ENCODE data around the gene OR13J1.

OR13J1 gene

DNA sequence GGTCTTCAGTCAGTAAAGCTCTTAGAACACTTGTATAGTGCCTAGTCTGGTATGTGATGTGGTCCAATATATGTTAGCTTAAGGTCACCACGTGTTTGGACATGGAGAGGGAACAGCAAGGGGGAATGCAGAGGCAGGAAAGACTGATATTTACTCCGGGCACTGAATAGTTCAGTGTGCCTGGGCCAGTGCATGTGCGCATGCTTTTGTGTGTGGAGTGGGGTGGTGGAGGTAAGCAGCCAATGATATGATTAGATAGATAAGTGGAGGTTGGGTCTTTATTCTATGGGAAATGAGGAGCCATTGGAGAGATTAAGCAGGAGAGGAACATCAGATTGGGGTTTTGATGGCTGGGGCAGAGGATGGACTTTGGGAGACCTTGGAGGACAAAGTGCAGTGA lies 14.0 kb downstream of the OR13J1 start:
- DNase-seq: no peak

DNA sequence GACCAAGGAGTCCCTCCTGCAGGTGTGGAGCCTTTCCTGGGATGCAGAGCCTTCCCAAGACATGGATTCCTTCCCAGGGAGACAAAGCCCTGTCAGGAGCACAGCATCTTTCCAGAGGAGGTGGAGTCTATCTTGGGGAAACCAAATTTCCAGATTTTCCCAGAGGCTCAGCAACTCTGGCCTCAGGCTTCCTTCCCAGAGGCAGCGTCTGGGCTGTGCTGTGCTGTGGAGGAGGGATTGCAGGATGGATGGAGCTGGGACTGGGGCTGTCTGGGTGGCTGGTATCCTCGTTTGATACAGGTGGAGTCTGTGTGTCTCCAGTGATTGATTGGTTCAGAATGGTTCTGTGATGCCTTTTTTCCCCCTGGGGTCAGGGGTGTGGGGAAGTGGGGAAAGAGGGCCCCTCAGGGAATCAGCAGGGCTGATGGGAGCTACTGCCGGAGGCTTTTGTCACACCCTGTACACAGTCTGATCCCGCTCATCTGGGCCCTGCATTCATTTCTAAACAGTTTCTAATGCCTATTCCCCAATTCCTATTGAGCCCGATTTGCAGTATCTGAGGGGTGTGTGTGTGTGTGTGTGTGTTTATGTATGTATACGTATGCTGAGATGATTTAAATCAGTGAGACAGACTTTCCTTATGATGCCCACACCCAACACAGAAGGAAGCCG lies 16.0 kb downstream of the OR13J1 start:
- DNase-seq: no peak

DNA sequence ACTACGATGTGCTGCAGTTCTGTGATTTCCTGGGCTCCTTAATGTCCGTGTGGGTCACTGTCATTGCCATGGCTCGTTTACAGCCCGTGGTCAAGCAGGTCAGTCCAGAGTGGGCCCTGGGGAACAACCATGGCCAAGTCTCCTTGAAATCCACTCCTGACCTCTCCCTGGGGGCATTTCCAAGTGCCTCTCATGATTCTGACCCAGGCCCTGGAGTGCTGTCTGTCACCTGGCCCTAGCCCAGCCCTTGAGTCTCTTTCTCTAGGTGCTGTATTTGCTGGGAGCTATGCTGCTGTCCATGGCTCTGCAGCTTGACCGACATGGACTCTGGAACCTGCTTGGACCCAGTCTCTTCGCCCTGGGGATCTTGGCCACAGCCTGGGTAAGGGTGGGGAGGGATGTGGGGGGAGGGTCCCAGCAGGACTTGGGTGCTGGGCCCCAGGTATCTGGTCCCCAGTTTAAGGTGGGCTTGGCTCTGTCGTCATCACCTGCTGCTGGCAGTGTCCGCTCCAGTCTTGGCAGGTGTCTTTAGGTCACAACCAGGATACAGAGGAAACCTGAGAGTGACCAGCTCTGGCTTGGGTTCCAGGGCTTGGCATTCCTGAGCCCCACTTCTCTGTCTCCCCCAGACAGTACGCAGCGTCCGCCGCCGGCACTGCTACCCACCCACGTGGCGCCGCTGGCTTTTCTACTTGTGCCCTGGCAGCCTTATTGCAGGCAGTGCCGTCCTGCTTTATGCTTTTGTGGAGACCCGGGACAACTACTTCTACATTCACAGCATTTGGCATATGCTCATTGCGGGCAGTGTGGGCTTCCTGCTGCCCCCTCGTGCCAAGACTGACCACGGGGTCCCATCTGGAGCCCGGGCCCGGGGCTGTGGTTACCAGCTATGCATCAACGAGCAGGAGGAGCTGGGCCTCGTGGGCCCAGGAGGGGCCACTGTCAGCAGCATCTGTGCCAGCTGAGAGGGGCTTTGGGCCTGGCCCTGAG lies 17.0 kb downstream of the OR13J1 start:
- no peak for DNase-seq

DNA sequence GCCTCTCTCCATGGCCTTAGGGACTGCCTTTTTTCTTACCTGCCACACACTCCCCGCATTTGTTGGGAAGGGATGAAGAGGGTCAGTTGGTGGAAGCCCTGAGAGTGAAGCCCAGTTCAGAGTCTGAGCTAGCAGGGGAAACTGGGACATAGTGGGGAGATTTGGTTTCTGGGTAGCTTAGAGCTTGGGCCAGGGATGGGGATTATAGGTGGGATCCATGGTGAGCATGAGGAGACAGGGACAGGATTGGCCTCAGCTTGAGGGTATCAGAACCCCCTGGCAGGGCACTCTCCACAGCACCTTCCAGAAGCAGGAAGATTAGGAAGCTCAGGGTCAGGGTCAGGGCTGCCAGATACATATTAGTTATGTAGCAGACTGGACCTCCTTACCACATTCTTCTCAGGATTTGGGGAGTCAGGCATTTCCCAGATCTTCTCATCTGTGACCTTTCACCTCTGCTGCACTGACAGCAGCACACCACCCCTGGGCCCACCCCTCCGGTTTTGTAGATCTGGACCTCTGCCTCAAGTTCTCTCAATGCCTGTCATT lies 17.9 kb downstream of the OR13J1 start:
- no peak for DNase-seq

GRCh38 chr9:35847792-35848572 lies 22.2 kb downstream of the OR13J1 start:
- no peak for DNase-seq

DNA sequence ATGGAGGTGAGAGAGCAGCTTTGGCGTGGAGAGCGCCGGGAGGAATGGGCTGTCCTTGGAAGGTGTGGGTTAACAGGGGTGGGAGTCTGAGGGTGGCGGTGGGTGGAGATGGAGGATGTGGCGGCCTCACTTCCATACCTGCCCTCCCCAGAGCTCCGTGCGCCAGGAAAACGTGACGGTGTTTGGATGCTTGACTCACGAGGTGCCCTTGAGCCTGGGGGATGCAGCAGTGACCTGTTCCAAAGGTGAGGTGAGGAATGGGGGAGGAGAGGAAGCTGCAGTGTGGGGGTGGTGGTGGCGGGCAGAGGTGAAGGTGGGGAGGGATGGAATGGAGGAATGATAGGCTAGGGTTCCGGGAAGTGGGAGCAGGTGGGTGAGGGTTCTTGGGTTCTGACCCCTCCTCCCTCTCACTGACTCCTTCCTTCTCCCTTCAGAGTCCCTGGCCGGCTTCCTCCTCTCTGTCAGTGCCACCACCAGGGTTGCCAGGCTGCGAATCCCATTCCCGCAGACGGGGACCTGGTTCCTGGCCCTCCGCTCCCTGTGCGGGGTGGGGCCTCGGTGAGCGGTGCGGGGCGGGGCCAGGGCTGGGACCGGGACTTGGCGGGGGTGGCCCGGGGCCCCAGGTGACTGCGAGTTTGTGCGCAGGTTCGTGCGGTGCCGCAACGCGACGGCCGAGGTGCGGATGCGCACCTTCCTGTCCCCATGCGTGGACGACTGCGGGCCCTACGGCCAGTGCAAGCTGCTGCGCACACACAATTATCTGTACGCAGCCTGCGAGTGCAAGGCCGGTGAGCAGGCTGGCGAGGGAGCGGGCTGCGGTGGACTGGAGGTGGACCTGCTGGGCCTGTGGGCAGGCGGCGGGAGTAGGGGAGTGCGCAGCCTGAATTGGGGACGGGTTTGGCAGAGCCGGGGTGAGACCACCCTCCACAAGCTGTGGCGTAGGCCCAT lies 24.1 kb downstream of the OR13J1 start:
- no peak for DNase-seq

DNA sequence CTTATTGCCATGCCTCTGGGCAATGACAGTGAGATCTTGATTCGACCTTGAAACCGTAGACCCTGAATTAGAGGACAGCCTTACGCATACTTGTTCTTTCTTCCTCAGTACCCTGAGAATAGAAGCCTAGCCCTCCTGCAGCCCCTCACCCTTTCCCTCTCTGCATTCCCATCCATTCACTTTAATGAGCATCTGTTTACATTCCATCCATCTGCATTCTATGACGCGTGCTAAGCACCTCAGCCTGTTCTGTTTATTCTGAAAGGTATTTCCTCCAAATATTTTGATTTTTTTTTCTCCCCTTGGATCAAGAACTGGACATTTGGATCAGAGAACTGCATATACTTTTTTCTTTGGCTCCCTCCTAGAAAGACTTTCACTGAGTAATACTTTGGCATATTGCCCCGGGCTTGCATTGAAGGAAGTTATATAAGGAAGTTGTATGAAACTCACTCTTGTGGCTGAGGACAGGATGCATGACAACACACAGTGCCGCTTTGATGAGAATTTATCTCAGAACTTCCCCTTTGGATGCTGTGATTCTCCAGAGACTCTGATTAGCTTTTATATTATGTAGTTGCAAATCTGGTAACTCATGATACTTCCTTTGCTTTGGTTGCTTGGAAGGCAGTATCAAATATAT lies 25.5 kb downstream of the OR13J1 start:
- peak; percentile 92 for DNase-seq

DNA sequence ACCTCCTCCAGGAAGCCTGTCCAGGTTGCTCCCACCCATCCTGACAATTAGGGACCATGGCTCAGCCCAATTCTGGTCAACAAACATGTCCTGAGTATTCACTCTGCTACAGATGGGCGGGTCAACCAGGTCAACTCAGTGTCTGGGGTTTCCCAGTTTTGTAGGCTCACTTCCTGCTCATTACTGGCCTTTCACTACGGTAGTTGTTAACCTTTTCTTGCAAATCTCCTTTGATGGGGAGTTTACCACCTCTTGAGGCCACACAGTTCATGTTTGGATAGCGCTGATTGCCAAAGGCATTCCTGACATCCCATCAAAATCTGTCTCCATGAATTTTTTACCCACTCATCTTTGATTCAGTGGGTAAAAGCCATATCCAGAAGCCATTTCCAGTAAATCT lies 27.4 kb downstream of the OR13J1 start:
- no peak for DNase-seq

DNA sequence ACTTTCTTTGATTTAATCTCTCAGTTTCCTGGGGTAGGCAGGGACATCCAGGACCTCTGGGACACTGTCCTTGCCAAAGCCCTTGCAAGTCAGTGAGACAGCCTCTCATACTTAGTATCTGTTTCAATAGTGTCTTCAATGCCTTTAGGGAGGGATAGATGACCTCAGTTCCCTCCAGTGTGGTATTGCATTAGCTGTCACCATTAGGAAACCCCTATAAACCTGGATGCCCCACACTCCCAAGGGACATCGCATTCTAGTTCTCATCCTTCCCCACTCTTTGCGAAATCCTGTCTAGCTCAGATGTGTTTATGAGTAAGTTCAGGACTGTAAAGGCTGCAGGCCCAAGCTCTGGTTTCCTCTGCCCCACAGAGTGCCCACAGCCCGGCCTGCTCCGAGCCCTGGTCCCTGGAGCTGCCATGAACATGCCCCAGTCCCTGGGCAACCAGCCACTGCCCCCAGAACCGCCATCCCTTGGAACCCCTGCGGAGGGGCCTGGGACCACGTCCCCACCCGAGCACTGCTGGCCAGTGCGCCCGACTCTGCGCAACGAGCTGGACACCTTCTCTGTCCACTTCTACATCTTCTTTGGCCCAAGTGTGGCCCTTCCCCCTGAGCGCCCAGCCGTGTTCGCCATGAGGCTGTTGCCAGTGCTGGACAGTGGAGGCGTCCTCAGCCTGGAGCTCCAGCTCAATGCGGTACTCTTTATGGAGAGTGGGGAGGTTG lies 28.0 kb downstream of the OR13J1 start:
- no peak for DNase-seq

- no peak for DNase-seq
Observed at GRCh38 chr9:35841645-35841900, 28.6 kb downstream of the OR13J1 start.

GRCh38 chr9:35840881-35841644 lies 29.1 kb downstream of the OR13J1 start:
- no peak for DNase-seq

- no peak for DNase-seq
Observed at GRCh38 chr9:35839926-35840325, 30.3 kb downstream of the OR13J1 start.

DNA sequence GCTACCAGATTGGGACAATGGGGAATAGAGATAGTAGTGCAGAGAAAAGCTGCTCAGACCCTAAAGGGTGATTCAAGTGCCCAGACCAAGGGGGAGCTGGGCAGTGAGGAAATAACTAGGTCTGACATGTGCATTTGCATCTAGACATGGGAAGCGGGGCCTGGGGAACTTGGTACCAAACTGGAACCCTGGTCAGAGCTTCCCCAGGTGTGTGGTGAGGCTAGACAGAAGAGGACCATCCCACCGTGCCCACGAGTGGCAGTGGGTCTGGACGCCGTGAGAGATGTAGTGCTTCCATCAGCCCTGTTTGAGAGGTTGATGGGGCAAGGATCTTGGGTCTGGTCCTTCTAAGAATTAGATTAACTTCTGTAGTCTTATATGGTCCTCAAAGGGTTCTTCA lies 33.6 kb downstream of the OR13J1 start:
- no peak for DNase-seq

DNA sequence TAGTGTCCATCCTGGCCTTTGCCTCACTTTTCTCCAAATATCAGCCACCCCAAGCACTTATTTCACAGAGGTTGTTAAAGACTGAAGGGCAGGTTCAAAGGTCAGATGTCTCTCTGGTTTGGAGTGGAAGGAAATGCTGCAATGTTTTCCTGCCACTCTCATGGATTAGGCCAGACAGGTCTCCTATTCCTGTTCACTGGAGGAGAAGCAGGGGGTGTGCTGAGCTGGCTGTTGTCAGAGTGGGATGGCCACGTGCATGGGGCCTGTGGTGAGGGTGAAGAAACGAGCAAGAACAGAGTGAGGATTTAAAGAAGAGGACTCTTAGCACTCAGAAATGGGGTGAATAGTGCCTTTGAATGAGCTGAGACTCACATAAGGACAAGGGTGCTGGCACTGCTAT lies 34.4 kb downstream of the OR13J1 start:
- no peak for DNase-seq

DNA sequence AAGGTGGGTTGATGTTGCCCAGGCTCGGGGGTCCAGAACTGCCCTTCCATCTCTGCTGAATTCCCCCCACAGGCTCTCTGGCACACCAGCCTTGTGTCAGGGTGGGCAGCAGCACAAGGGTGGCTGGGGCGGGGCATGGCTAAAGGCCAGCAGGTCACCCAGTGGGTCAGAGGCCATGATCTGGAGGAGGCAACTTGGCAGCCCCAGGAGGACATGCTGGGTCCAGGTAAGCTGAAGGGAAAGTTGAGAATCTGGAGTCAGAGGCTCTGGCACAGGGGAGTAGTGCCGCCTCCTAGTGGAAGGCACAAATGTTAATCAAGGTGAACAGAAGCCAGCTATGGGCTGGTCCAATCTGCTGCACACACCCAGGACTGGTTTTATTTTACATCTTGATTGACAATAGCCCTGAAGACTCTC lies 35.0 kb downstream of the OR13J1 start:
- peak; percentile 37 for DNase-seq

- DNase-seq: no peak
Observed at GRCh38 chr9:35834260-35835215, 35.7 kb downstream of the OR13J1 start.

GRCh38 chr9:35832814-35833213 lies 37.4 kb downstream of the OR13J1 start:
- no peak for DNase-seq

DNA sequence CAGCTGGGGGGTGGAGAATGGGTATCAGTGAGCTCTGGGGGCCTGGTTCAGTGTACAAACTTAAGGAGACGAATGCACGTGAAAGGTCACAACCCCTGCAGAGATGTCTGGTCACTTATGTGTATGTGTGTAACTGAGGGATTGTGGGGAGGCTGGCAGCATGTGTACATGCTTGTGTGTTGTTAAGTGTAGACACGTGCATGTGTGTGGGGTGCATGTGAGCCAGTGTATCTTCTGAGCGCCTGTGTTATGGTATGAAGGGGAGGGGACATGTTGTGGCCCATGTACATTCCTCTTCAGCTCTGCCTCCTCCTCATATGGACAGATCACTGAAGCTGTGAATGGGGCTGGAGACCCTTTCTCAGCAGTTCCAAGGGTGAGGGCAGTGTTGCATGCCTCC lies 39.2 kb downstream of the OR13J1 start:
- DNase-seq: no peak

GRCh38 chr9:35829764-35830096 lies 40.5 kb downstream of the OR13J1 start:
- DNase-seq: no peak

All from OCI-M1 (cell line).